ENCODE data around the gene RANBP3.

GRCh38 chr19:5949792-5950305, 28.1 kb downstream of the RANBP3 start:
- TF ChIP-seq POLR2A (IDR thresholded peaks at IDR 0.05): no peak
- TF ChIP-seq CTCF (IDR thresholded peaks at IDR 0.05): no peak

All from adrenal gland (tissue), 5 donors.